Loucy (cell line): ENCODE results near the gene CCDC150.
"Not testable (repeated sequence)": the region's sequence is repeated elsewhere in the genome, so short reads cannot be mapped to it uniquely, and the experiment has no call there.

Source experiments
- H2AFZ ChIP-seq: fragments of 200-600 bp; sonication (generic); 2 replicates; pipeline ENCODE4 v1.6.0; 2016; ENCODE audit warnings: antibody characterized with exemption, mild to moderate bottlenecking, low read length, moderate library complexity
- H3F3A ChIP-seq: fragments of 200-600 bp; 2 replicates; pipeline ENCODE4 v1.6.0; 2016; ENCODE audit warnings: antibody characterized with exemption, low read depth, mild to moderate bottlenecking
- H3K27me3 ChIP-seq: fragments of 200-600 bp; sonication (generic); 2 replicates; pipeline ENCODE4 v1.6.1; 2014; ENCODE audit warnings: low read length, mild to moderate bottlenecking; ENCODE audit not compliant: insufficient read depth, poor library complexity, severe bottlenecking
- H3K36me3 ChIP-seq: fragments of 200-600 bp; sonication (generic); 2 replicates; pipeline ENCODE4 v1.6.1; 2016; ENCODE audit warnings: low read length; ENCODE audit not compliant: insufficient read depth
- H3K4me1 ChIP-seq: fragments of 200-600 bp; sonication (generic); 2 replicates; pipeline ENCODE4 v1.5.1; 2014; ENCODE audit warnings: low read length, mild to moderate bottlenecking; ENCODE audit not compliant: insufficient read depth, poor library complexity, severe bottlenecking
- H3K4me2 ChIP-seq: fragments of 200-600 bp; sonication (generic); 2 replicates; pipeline ENCODE4 v1.6.0; 2014; ENCODE audit warnings: antibody characterized with exemption, low read length, low read depth, mild to moderate bottlenecking; ENCODE audit not compliant: poor library complexity, severe bottlenecking
- H3K4me3 ChIP-seq: fragments of 200-600 bp; sonication (generic); 2 replicates; pipeline ENCODE4 v1.5.1; 2014; ENCODE audit warnings: low read length, mild to moderate bottlenecking, mixed read lengths; ENCODE audit not compliant: poor library complexity, severe bottlenecking
- H3K79me2 ChIP-seq: fragments of 200-600 bp; sonication (generic); 2 replicates; pipeline ENCODE4 v1.6.1; 2014; ENCODE audit warnings: low read length; ENCODE audit not compliant: insufficient read depth
- H3K9ac ChIP-seq: fragments of 200-600 bp; sonication (generic); 2 replicates; pipeline ENCODE4 v1.6.0; 2014; ENCODE audit warnings: mild to moderate bottlenecking, low read depth, low read length, moderate library complexity; ENCODE audit not compliant: poor library complexity, severe bottlenecking
- H3K9me2 ChIP-seq: fragments of 200-600 bp; sonication (generic); replicated peaks from 2 replicates; pipeline ENCODE4 v1.6.1; 2016; ENCODE audit warnings: low read depth, low read length, mixed read lengths
- H3K9me3 ChIP-seq: fragments of 200-600 bp; sonication (generic); 2 replicates; pipeline ENCODE4 v1.6.1; 2014; ENCODE audit warnings: mild to moderate bottlenecking, antibody characterized with exemption, low read length, low read depth; ENCODE audit not compliant: insufficient read depth
- H4K20me1 ChIP-seq: fragments of 200-600 bp; sonication (generic); 2 replicates; pipeline ENCODE4 v1.6.0; 2014; ENCODE audit warnings: antibody characterized with exemption, low read length, mild to moderate bottlenecking; ENCODE audit not compliant: insufficient read depth, poor library complexity, severe bottlenecking
- EZH2phosphoT487 ChIP-seq: fragments of 200-600 bp; IDR thresholded peaks from 2 replicates; pipeline ENCODE4 v1.6.1; 2018; ENCODE audit warnings: antibody characterized with exemption, mild to moderate bottlenecking, moderate library complexity, borderline replicate concordance
- TF ChIP-seq, protein P1 (sequence below): fragments of 200-600 bp; sonication (generic); conservative IDR thresholded peaks from 2 replicates; pipeline ENCODE4 v1.5.1; 2014; ENCODE audit warnings: mild to moderate bottlenecking, antibody characterized with exemption, low read length

The CCDC150 gene

DNA sequence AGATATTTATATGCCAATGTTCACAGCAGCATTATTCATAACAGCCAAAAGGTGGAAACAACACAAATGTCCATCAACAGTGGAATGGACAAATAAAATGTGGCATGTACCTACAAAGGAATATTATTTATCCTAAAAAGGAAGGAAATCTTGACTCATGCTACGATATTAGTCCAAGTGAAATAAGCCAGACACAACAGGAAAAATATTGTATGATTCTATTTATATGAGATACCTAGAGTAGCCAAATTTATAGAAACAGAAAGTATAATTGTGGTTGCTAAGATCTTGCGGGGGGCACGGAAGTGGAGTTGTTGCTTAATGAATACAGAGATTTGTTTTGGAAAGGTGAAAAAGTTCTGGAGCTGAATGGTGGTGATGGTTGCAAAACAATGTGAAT lies 33.0 kb upstream of the CCDC150 start:
- TF ChIP-seq, protein P1, sequence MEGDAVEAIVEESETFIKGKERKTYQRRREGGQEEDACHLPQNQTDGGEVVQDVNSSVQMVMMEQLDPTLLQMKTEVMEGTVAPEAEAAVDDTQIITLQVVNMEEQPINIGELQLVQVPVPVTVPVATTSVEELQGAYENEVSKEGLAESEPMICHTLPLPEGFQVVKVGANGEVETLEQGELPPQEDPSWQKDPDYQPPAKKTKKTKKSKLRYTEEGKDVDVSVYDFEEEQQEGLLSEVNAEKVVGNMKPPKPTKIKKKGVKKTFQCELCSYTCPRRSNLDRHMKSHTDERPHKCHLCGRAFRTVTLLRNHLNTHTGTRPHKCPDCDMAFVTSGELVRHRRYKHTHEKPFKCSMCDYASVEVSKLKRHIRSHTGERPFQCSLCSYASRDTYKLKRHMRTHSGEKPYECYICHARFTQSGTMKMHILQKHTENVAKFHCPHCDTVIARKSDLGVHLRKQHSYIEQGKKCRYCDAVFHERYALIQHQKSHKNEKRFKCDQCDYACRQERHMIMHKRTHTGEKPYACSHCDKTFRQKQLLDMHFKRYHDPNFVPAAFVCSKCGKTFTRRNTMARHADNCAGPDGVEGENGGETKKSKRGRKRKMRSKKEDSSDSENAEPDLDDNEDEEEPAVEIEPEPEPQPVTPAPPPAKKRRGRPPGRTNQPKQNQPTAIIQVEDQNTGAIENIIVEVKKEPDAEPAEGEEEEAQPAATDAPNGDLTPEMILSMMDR, result no peak
- no peak for TF ChIP-seq EZH2phosphoT487
- H3K9ac ChIP-seq, result no peak overlapping the region
- H4K20me1 ChIP-seq, result no peaks in the 10 kb centered on the region

DNA sequence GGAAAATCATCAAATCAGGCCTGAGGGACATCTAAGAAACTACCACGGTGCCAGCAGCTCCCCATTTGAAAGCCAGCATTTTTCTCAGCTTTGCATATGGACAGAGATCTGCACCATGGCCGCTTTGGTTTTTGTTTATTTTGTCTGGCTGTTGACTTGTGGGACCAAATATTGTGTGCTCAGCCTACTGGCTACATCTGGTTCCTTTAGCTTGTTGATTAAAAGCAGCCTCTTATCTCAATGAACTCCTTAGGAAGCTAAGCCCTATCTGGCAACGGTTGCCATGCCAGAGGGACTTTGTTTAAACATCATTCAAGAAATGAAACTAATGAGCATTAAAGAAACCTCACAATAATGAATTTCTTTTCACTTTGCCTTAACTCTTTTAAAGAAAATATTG lies 32.4 kb upstream of the CCDC150 start:
- Histone ChIP-seq H3K79me2 (no peaks in the 10 kb centered on the region), H3K4me1 (peaks cover under 1% of the 10 kb centered on the region), H3K27me3 (no peaks in the 10 kb centered on the region), H3F3A (no peaks in the 10 kb centered on the region), H2AFZ (no peak overlapping the region), H3K4me3 (no peak overlapping the region), H4K20me1 (no peaks in the 10 kb centered on the region), H3K9ac (no peak overlapping the region), H3K4me2 (no peak overlapping the region), H3K9me2 (no peaks in the 10 kb centered on the region), H3K9me3 (no peaks in the 10 kb centered on the region), H3K36me3 (no peaks in the 10 kb centered on the region)
- no peak for TF ChIP-seq EZH2phosphoT487
- TF ChIP-seq, protein P1, result no peak

More for the DNA sequence above, 33.0 kb upstream of the CCDC150 start:
- H3K4me2 ChIP-seq, result no peak overlapping the region
- no peaks in the 10 kb centered on the region for H3K9me2 ChIP-seq
- peaks cover 6% of the 10 kb centered on the region for H3K4me1 ChIP-seq
- H3K27me3 ChIP-seq, result no peaks in the 10 kb centered on the region
- no peaks in the 10 kb centered on the region for H3F3A ChIP-seq
- H2AFZ ChIP-seq, result no peak overlapping the region
- H3K36me3 ChIP-seq, result no peaks in the 10 kb centered on the region
- no peak overlapping the region for H3K4me3 ChIP-seq
- no peaks in the 10 kb centered on the region for H3K9me3 ChIP-seq
- H3K79me2 ChIP-seq, result no peaks in the 10 kb centered on the region

DNA sequence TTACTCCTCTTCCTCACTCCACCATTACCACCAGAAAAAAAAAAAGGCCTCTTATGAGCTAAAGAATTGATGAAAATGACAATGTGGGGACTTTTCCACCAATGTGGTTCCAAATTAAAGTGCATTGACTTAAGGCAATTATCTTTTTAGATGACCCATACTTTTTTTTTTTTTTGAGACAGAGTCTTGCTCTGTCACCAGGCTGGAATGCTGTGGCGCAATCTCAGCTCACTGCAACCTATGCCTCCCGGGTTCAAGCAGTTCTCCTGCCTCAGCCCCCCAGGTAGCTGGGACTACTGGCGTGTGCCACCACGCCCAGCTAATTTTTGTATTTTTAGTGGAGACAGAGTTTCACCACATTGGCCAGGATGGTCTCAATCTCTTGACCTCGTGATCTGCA lies 31.6 kb upstream of the CCDC150 start:
- not testable (repeated sequence) for H3K4me2 ChIP-seq, H3F3A ChIP-seq, H3K4me3 ChIP-seq, H4K20me1 ChIP-seq, H3K9ac ChIP-seq, H3K9me3 ChIP-seq, H3K36me3 ChIP-seq, H3K27me3 ChIP-seq, H2AFZ ChIP-seq, H3K9me2 ChIP-seq, H3K79me2 ChIP-seq, H3K4me1 ChIP-seq

DNA sequence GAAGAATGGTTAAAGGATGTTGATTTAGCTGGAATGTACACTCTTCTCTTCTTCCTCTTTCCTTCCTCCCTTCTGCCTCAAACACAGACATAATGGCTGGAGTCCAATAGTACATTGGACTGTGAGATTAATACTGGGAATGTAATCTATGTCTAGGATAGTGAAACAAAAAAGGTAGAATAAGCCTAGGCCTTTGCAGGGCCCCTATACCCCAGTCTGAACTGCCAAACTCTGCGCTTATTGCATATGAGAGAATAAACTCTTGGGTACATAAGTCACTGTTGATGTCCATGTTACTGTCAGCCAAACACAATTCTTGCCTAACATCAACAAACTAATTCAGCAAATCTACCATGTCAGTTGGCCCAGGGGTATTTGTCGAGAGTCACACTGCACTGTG lies 29.7 kb upstream of the CCDC150 start:
- no peaks in the 10 kb centered on the region for H3K4me1 ChIP-seq
- H3K4me2 ChIP-seq, result no peak overlapping the region
- H3K27me3 ChIP-seq, result no peaks in the 10 kb centered on the region
- no peaks in the 10 kb centered on the region for H3K9me3 ChIP-seq
- no peaks in the 10 kb centered on the region for H3K79me2 ChIP-seq
- H4K20me1 ChIP-seq, result no peaks in the 10 kb centered on the region
- H2AFZ ChIP-seq, result no peak overlapping the region
- no peaks in the 10 kb centered on the region for H3F3A ChIP-seq
- no peak for TF ChIP-seq EZH2phosphoT487
- TF ChIP-seq, protein P1, result no peak
- H3K4me3 ChIP-seq, result no peak overlapping the region
- no peak overlapping the region for H3K9ac ChIP-seq
- H3K9me2 ChIP-seq, result no peaks in the 10 kb centered on the region
- H3K36me3 ChIP-seq, result no peaks in the 10 kb centered on the region
